Measurements from ENCODE around the gene CNOT6L.
"Not testable (repeated sequence)": the region's sequence is repeated elsewhere in the genome, so short reads cannot be mapped to it uniquely, and the experiment has no call there.

CNOT6L gene

GRCh38 chr4:77818602-77819403, at the start of gene CNOT6L:
Gene CNOT6L (minus strand): TSS chr4:77819368. CDS start chr4:77819308, 60 bp downstream.
- peak; percentile 20 for DNase-seq (ENCODE audit: low read depth)

DNA sequence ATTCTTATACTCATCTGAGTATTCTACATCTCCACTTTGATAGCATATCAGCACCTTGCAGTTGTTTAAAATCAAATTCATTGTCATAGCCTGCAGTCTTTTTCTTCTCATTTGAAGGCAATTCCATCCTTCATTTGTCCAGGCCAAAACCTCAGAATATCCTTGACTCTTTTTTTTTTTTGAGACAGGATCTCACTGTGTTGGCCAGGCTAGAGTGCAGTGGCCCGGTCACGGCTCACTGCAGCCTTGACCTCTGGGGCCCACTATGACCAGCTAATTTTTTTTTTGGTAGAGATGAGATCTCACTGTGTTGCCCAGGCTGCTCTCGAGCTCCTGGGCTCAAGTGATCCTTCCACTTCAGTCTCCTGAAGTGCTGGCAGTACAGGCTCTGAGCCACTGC, 46.1 kb upstream of the CNOT6L start:
- no peak for DNase-seq (ENCODE audit: low read depth)

GRCh38 chr4:77863341-77863740, 44.2 kb upstream of the CNOT6L start:
- DNase-seq (ENCODE audit: low read depth) = not testable (repeated sequence)

GRCh38 chr4:77862478-77863216, 43.5 kb upstream of the CNOT6L start, which contains the start of gene MRPL1:
Gene MRPL1 (plus strand): TSS chr4:77862830. CDS start chr4:77862849, 19 bp downstream.
- peak; percentile 94 for DNase-seq (ENCODE audit: low read depth)

DNA sequence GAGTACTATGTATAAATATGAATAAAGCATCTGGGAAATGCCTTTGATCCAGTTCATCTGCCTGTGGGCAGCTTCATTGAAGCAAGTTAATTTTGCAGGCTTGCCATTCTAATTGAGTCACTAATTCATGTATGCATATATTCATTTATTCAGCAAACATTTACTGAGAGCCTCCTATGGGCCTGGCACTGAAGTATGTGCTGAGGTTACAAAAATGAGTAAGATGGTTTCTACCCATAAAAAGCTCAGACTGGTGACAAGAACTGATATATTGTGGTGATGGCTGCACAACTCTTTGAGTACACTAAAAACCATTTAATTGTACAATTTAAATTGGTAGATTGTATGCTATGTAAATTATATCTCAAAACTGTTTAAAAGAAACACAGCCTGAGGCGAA, 42.3 kb upstream of the CNOT6L start:
- DNase-seq (ENCODE audit: low read depth) = no peak

DNA sequence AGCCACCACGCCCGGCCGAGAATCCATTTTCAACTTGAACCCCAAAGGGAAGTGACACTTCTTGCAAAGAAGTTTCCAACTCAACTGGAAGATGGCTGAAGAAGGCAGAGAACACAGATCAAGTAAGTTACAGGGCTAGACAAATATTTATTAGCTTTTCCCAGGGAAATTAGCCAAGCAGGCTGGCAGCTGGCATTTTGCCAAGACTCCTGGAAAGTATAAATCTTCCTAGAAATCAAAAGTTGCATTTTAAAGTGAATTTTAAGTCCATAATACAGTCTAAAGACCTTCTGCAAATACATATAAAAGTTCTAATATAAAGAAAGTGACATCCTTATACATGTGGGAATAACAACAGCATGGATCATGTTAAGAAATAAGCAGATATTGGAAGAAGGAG, 40.1 kb upstream of the CNOT6L start:
- DNase-seq (ENCODE audit: low read depth) = no peak

DNA sequence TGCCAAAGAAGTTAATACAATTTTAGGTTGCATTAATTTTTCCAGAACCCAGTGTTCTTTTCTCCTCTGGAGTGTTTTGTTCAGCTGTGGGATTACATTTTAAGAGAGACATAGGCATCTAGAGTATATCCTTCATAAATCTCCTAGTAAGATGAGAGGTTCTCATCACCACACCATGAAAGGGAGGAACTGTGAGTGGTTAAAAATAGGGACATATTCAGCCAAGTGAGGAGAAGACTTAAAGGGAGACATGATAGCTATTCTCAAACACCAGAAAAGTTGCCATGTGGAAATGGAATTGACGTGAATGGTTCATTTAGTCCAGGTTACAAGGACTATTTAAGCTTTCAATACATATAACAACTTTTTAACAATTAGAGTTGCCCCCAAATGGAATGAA, 37.0 kb upstream of the CNOT6L start:
- no peak for DNase-seq (ENCODE audit: low read depth)

- DNase-seq (ENCODE audit: low read depth) = no peak
Measured at GRCh38 chr4:77854431-77855111, 35.4 kb upstream of the CNOT6L start.

- DNase-seq (ENCODE audit: low read depth) = no peak
Measured at GRCh38 chr4:77852892-77853495, 33.8 kb upstream of the CNOT6L start.

DNA sequence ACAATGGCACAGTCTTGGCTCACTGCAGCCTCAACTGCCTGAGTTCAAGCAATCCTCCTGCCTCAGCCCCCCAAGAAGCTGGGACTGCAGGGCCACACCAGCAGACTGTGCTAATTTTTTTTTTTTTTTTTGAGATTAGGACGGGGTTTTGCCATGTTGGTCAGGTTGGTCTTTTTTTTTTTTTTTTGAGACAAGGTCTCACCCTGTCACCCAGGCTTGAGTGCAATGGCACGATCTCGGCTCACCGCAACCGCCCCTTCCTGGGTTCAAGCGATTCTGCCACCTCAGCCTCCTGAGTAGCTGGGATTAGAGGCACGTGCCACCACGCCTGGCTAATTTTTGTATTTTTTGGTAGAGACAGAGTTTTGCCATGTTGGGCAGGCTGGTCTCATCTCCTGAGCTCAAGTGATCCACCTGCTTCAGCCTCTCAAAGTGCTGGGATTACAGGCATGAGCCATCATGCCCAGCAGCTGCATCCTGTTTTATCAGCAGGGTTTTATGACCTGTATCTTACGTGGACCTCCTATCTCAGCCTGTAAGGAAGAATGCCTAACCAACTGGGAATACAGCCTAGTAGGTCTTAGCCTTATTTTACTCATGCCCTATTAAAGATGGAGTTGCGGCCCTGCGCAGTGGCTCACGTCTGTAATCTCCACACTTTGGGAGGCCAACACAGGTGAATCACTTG, 30.3 kb upstream of the CNOT6L start:
- DNase-seq (ENCODE audit: low read depth) = no peak

DNA sequence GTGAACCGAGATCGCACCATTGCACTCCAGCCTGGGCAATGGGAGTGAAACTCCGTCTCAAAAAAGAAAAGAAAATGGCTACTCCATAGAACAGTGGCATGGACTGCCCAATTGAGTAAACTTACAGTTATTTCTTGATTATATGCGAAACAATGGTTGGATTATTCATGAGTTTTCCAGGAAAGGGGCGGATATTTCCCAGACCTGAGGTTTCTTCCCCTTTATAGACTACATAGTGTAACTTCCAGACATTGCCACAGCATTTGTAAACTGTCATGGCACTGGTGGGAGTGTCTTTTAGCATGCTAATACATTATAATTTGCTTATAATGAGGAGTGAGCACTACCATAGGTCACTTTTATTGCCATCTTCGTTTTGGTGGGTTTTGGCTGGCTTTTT, 29.3 kb upstream of the CNOT6L start:
- no peak for DNase-seq (ENCODE audit: low read depth)

GRCh38 chr4:77845929-77846328, 26.8 kb upstream of the CNOT6L start:
- DNase-seq (ENCODE audit: low read depth) = no peak

GRCh38 chr4:77845400-77845799, 26.2 kb upstream of the CNOT6L start:
- DNase-seq (ENCODE audit: low read depth) = no peak

DNA sequence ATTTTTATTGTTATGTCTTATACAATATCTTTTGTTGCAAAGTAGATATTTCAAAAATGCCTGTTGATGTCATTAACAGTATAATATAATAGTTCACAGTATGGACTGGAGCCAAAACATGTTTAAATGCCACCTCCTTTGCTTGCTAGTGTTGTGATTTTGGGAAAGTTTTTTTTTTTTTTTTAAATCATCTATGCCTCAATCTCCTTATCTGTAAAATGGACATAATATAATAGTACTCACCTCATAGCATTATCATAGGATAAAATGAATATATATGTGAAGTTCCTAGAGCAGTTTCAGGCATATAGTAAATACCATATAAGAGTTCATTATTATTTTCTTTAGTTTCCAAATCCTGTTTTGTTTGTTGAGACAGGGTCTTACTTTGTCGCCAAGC, 25.2 kb upstream of the CNOT6L start:
- no peak for DNase-seq (ENCODE audit: low read depth)

DNA sequence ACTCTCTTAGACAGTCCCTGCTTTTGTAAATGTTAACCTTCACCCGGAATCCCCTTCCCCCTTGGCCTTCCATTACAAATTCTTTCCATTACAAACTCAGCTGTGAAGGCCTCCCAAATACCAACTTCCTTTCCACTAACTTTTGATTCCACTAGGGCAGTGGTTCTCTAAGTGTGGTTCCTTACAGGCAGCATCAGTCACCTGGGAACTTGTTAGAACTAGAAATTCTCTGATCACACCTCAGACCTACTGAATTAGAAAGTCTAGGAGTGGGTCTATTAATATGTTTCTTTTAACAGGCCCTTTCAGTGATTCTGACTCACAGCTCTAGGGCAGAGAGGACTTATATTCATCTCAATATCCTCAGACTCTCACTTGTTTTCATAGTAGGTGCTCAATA, 24.5 kb upstream of the CNOT6L start:
- no peak for DNase-seq (ENCODE audit: low read depth)

DNA sequence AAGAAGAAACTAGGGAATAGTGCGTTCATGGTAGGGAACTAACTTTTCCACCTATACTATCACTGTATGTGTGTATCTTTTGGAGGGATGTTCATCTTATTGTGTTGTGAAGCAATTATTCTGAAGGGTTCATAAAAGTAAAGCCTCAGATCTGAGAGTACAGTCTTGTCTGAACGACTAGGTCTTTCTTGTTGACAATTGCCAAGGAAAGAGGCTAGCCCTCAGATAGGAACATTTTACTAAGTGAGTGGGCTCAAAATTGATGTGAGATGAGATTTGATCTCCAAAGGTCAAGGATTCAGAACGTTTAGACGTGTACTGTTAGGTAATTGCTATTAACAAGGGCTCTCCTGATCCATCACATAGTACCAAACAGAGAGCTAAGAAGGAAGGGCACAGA, 15.2 kb upstream of the CNOT6L start:
- DNase-seq (ENCODE audit: low read depth) = no peak

- DNase-seq (ENCODE audit: low read depth) = no peak
Measured at GRCh38 chr4:77833126-77833724, 14.1 kb upstream of the CNOT6L start.

GRCh38 chr4:77827343-77827742, 8.2 kb upstream of the CNOT6L start:
- no peak for DNase-seq (ENCODE audit: low read depth)

DNA sequence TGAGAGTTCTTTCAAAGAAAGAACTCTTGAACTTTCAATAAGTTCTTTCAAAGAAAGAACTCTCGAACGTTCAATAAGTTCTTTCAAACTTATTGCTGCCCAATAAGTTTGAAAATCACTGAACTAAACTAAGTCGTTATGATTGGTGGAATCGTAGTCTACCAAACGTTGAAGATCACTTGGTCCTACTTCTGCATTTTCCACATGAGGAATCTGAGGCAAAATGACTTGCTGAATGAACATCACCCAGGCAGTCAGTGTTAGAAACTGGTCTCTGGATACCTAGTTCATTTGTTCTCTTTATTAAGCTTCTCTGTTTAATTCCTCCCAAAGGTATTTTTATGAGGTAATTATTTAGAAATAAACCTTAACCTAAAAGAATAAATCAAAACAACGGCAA, 7.1 kb upstream of the CNOT6L start:
- DNase-seq (ENCODE audit: low read depth) = no peak

DNA sequence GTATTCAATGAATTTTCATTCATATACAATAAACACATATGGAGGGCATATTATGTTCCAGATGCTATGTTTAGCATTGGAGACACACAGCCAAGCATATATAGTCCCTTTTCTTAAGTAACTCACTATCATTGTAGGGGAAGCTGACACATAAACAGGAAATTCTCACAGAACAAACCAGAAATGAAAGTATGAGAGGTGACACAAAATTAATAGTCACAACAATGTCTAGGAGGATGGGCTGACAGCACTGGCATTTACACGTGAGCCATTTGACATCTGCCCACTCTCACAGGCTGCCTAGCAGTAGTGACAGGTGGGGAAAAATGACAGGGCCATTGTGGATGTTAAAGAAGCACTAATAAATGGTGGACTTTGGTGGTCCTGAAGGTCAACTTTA, 2.6 kb upstream of the CNOT6L start:
- DNase-seq (ENCODE audit: low read depth) = no peak
